Tibial nerve (tissue), 3 donors: ENCODE results near the gene LCN12.

Experiments used
- CTCF ChIP-seq, 5 experiments: fragments of 200-600 bp in 3 of 5; fragments of 450-650 bp in 2 of 5; sonication (generic) in 3 of 5; IDR thresholded peaks; one replicate each; pipeline ENCODE4 v1.5.1; 2016 to 2019; ENCODE audit warnings: antibody characterized with exemption in 5 of 5, mild to moderate bottlenecking in 3 of 5, moderate library complexity in 2 of 5
- POLR2A ChIP-seq, 2 donors: fragments of 450-650 bp; IDR thresholded peaks; one replicate each; pipeline ENCODE4 v1.6.1; 2017; ENCODE audit warnings: antibody characterized with exemption in 2 of 2, mild to moderate bottlenecking in 2 of 2, moderate library complexity in 2 of 2

- TF ChIP-seq CTCF (IDR thresholded peaks at IDR 0.05) (no peak), POLR2A (IDR thresholded peaks at IDR 0.05) (no peak)
These were observed 1.1 kb downstream of the LCN12 start for GRCh38 chr9:136952876-136953770.
